ENCODE results near the gene ARMC7.

Gene ARMC7

GRCh38 chr17:75078284-75079022 lies 31.3 kb upstream of the ARMC7 start:
- DNase-seq, result peak; percentile 83

- no peak for DNase-seq
Measured at GRCh38 chr17:75079023-75079373, 30.8 kb upstream of the ARMC7 start.

GRCh38 chr17:75081611-75082540 lies 27.9 kb upstream of the ARMC7 start:
- no peak for DNase-seq

GRCh38 chr17:75082683-75083082 lies 27.1 kb upstream of the ARMC7 start:
- no peak for DNase-seq

GRCh38 chr17:75084039-75084660 lies 25.6 kb upstream of the ARMC7 start:
- no peak for DNase-seq

GRCh38 chr17:75086496-75087181 lies 23.1 kb upstream of the ARMC7 start:
- no peak for DNase-seq

GRCh38 chr17:75087182-75087557 lies 22.6 kb upstream of the ARMC7 start:
- no peak for DNase-seq

GRCh38 chr17:75087558-75088453 lies 22.0 kb upstream of the ARMC7 start, which contains the start of gene SLC16A5:
Gene SLC16A5, plus strand, starts transcription at chr17:75087954. Its CDS starts 5,683 bp downstream, at chr17:75093637.
- peak; percentile 78 for DNase-seq

GRCh38 chr17:75088465-75089417 lies 21.0 kb upstream of the ARMC7 start:
- DNase-seq, result no peak

- no peak for DNase-seq
Measured at GRCh38 chr17:75090871-75091854, 18.6 kb upstream of the ARMC7 start.

GRCh38 chr17:75091855-75092327 lies 17.9 kb upstream of the ARMC7 start:
- DNase-seq, result no peak

GRCh38 chr17:75093548-75094158 lies 16.1 kb upstream of the ARMC7 start:
- DNase-seq, result peak; percentile 39

GRCh38 chr17:75094871-75095399 lies 14.8 kb upstream of the ARMC7 start:
- no peak for DNase-seq

GRCh38 chr17:75096082-75096625 lies 13.6 kb upstream of the ARMC7 start:
- DNase-seq, result peak; percentile 62

GRCh38 chr17:75097865-75098264 lies 11.9 kb upstream of the ARMC7 start:
- no peak for DNase-seq

GRCh38 chr17:75098861-75099260 lies 10.9 kb upstream of the ARMC7 start:
- no peak for DNase-seq

GRCh38 chr17:75099881-75100595 lies 9.7 kb upstream of the ARMC7 start:
- no peak for DNase-seq
